ENCODE measurements around the gene PMAIP1. TPM values are rescaled to one million over a fixed set of nuclear protein-coding genes. Genes with fewer than 3 reads are reported as not detected.

PMAIP1 gene
- total and polyA plus RNA-seq, 9 of the 15 experiments (the other 6 are each of a cell fraction or from before 2014, with no cell fraction given) = 8.0 to 22.9 (median 14.9) TPM

GRCh38 chr18:59915606-59916005 lies 15.8 kb downstream of the PMAIP1 start:
- POLR2A ChIA-PET = no interaction called here
- WGBS (ENCODE audit: insufficient coverage, low coverage, missing lambda C conversion rate) = 78% methylated on average over 6 of the region's 6 CpGs
- no TSS peak for BruUV-seq (replicated peaks)
- no peaks in the 10 kb centered on the region for H3K79me2 ChIP-seq (ENCODE audit: control insufficient read depth, insufficient read depth, low read length)
- ATAC-seq = no peak
- no peaks in the 10 kb centered on the region for H3K36me3 ChIP-seq (ENCODE audit: control insufficient read depth, insufficient read depth, low read length)
- in situ Hi-C loops (cut with MboI) (no loop called here), intact Hi-C loops (cut with micrococcal nuclease) (no loop called here)
- no peak overlapping the region for H3K4me3 ChIP-seq
- H2AFZ ChIP-seq (ENCODE audit: low read depth, low read length) = no peak overlapping the region
- no peak overlapping the region for H3K4me2 ChIP-seq (ENCODE audit: insufficient read depth, low read length)
- no peaks in the 10 kb centered on the region for H3K9me3 ChIP-seq (replicated peaks; ENCODE audit: control insufficient read depth, insufficient read depth, low read depth, low read length)
- TF ChIP-seq ATF1 (CRISPR knock-in tag; IDR thresholded peaks at IDR 0.05) (no peak), ATF1 (tag; IDR thresholded peaks at IDR 0.05) (no peak), TRIM24 (IDR thresholded peaks at IDR 0.05) (no peak), MYBL2 (IDR thresholded peaks at IDR 0.05; ENCODE audit: low read depth) (no peak), MYBL2 (CRISPR knock-in tag; IDR thresholded peaks at IDR 0.05; ENCODE audit: borderline replicate concordance) (no peak), ZNF445 (CRISPR knock-in tag; IDR thresholded peaks at IDR 0.05; ENCODE audit: low read depth) (no peak), CHD7 (IDR thresholded peaks at IDR 0.05; ENCODE audit: low read depth, low read length) (no peak), CREB3 (tag; conservative IDR thresholded peaks at IDR 0.05; ENCODE audit: low read depth) (no peak), ZBTB8A (IDR thresholded peaks at IDR 0.05; ENCODE audit: partially characterized antibody) (no peak), ZNF57 (CRISPR knock-in tag; IDR thresholded peaks at IDR 0.05) (no peak), ETS2 (tag; IDR thresholded peaks at IDR 0.05; ENCODE audit: borderline replicate concordance, poor library complexity, severe bottlenecking) (no peak), ZNF239 (CRISPR knock-in tag; IDR thresholded peaks at IDR 0.05) (no peak), ESRRA (IDR thresholded peaks at IDR 0.05; ENCODE audit: borderline replicate concordance, low read depth) (no peak)
- H3K9ac ChIP-seq (ENCODE audit: insufficient read depth in 1 of 2, low read depth in 2 of 2, low read length in 2 of 2) = no peak overlapping the region
- CTCF ChIA-PET (ENCODE audit: low intra/inter-chr PET ratio) = no interaction called here
- no peak for DNase-seq (ENCODE audit: extremely low read depth in 1 of 4, low spot score in 3 of 4)
- no peaks in the 10 kb centered on the region for H3K27me3 ChIP-seq (ENCODE audit: control insufficient read depth in 2 of 2, insufficient read depth in 2 of 2, low read length in 2 of 2)
- no peaks in the 10 kb centered on the region for H3K9me1 ChIP-seq (ENCODE audit: control insufficient read depth, insufficient read depth, low read length)
- H3K27ac ChIP-seq (ENCODE audit: extremely low read depth, low read depth, low read length) = no peak overlapping the region
- no peaks in the 10 kb centered on the region for H4K20me1 ChIP-seq (replicated peaks; ENCODE audit: control insufficient read depth, insufficient read depth, low read length)
- H3K4me1 ChIP-seq (replicated peaks in 1 of 2; ENCODE audit: control insufficient read depth in 2 of 2, insufficient read depth in 2 of 2, low read length in 2 of 2) = peaks cover 3 to 27% of the 10 kb centered on the region in 2 experiments; a peak in 4 of 5 replicates
- no peak for FAIRE-seq
